Hematopoietic multipotent progenitor cell treated with erythropoietin and hydrocortisone succinate and interleukin-3 and kit ligand, for 6 days (in vitro differentiated cells): ENCODE data around the gene TUBB3.
A peak's percentile ranks its signal among the peaks of the same experiment; 100 is the strongest.
"Not testable (repeated sequence)": the region's sequence is repeated elsewhere in the genome, so short reads cannot be mapped to it uniquely, and the experiment has no call there.

Experiments used
- DNase-seq: peaks from one replicate; pipeline ENCODE4 v3.0.0-alpha.2; 2015

TUBB3 gene

GRCh38 chr16:89903908-89904515 is 19.1 kb upstream of the TUBB3 start:
- no peak for DNase-seq

GRCh38 chr16:89904606-89905510 is 18.3 kb upstream of the TUBB3 start:
- DNase-seq: no peak

- no peak for DNase-seq
Observed at GRCh38 chr16:89905511-89906139, 17.5 kb upstream of the TUBB3 start.

DNA sequence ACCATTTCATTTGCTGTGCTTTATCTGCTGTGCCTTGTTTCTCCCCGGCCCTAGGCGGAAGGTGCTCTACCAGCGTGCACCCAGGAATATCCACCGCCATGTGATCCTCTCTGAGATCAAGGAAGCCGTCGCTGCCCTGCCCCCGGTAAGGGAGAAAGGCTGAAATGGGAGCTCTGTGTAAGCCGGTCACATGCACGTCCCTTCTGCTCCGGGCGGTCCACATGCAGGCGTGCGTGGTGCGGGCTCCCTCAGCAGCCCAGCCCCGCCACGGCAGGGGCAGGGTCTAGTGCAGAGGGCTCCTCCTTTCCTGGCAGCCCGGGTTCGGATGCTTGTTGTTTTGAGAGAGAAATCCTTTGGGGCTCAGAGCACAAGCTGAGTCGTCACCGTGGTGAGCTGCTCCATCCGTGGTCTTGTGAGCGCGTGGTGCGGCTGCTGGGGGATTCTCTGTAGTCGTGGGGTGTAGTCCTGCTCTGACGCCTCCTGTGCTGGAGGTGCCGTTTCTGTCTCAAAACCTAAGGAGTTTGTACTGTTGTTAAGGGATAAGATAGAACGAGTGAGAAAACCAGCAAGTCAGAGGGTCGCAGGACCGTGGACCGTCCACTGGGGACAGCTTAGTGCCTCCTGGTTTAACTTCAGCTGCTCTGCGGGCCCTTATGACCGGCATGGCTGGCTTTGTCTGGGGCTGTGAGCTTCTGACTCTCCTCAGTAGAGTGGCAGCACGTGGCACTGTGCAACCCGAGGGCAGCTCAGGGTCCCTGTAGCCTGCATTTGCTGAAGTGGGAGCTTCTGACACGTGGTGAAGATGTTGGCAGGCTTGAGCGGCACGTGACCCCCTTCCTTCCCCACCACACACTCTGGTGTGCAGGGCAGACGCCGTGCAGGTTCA is 16.8 kb upstream of the TUBB3 start:
- no peak for DNase-seq

DNA sequence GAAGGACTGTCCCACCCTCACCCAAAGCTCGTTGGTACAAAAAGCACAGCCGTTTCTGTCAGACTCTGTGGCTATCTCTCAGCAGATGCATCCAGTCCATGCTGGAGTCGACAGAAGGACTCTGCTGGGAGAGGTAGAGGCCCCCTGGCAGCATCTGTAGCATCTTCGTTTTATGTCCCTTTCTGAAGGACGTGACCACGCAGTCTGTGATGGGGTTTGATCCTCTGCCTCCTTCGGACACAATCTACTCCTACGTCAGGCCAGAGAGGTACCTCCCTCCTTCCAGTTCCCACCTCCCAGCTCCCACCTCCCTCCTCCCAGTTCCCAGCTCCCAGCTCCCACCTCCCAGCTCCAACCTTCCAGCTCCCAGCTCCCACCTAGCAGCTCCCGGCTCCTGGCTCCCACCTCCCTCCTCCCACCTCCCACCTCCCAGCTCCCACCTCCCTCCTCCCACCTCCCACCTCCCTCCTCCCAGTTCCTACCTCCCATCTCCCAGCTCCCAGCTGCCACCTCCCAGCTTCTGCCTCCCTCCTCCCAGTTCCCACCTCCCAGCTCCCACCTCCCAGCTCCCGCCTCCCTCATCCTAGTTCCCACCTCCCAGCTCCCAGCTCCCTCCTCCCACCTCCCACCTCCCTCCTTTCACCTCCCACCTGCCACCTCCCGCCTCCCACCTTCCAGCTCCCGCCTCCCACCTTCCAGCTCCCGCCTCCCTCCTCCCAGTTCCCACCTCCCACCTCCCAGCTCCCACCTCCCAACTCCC is 15.9 kb upstream of the TUBB3 start:
- DNase-seq: no peak

DNA sequence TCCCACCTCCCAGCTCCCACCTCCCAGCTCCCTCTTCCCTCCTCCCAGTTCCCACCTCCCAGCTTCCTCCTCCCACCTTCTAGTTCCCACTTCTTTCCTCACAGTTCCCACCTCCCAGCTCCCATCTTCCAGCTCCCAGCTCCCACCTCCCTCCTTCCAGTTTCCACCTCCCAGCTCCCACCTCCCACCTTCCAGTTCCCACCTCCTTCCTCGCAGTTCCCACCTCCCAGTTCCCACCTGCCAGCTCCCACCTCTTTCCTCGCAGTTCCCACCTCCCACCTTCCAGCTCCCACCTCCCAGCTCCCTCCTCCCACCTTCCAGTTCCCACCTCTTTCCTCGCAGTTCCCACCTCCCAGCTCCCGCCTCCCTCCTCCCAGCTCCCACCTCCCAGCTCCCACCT is 14.9 kb upstream of the TUBB3 start:
- no peak for DNase-seq

GRCh38 chr16:89909777-89910716 is 13.1 kb upstream of the TUBB3 start:
- peak; percentile 85 for DNase-seq

DNA sequence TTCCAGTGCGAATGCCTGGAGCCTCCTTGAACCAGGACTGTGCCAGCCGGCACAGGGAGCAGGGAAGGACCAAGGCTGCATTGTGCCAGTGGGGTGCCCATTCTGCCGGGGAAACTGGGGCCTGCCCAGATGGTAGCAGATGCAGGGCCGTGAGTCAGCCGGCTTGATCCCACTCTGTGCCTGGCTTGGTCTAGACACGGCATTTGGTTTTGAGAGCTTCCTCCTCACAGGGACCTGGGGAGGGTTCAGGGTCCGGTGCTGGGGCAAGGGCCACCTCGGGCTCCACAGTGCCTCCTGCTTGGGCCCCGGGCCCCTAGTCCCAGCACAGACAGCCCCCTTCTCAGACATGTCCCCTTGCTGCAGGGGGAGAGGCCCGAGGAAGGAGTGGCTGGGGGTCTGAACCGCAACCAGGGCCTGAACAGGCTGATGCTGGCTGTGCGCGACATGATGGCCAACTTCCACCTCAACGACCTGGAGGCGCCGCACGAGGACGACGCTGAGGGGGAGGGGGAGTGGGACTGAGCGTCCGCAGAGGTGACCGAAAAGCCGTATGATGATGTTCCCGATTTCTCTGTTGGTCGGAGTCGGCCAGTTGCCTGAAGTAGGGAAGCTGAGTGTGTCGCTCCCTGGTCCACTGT is 12.3 kb upstream of the TUBB3 start:
- DNase-seq: no peak

GRCh38 chr16:89911375-89911774 is 11.8 kb upstream of the TUBB3 start:
- DNase-seq: no peak

- no peak for DNase-seq
Observed at GRCh38 chr16:89912143-89912542, 11.0 kb upstream of the TUBB3 start.

DNA sequence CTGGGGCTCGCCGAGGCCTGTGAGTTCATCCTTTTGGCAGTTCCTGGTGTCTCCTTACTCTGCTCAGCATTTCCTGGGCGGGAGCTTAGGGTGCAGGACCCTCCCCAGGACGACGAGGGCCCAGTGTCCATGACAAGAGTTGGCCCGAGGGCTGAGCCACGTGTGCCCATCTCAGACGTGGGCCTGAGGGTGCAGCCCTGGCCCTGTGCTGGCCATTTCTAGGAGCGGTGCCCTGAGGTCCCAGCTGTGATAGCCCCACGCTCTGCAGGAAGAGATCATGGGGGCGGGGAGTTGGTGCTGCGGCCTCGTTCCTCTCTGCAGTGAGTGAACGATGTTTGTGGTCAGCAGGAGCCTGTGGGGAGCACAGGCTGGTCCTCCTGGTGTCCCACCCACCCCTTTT is 10.5 kb upstream of the TUBB3 start:
- no peak for DNase-seq

- DNase-seq: no peak
Observed at GRCh38 chr16:89913408-89914387, 9.4 kb upstream of the TUBB3 start.

- DNase-seq: not testable (repeated sequence)
Observed at GRCh38 chr16:89914642-89915285, 8.4 kb upstream of the TUBB3 start.

DNA sequence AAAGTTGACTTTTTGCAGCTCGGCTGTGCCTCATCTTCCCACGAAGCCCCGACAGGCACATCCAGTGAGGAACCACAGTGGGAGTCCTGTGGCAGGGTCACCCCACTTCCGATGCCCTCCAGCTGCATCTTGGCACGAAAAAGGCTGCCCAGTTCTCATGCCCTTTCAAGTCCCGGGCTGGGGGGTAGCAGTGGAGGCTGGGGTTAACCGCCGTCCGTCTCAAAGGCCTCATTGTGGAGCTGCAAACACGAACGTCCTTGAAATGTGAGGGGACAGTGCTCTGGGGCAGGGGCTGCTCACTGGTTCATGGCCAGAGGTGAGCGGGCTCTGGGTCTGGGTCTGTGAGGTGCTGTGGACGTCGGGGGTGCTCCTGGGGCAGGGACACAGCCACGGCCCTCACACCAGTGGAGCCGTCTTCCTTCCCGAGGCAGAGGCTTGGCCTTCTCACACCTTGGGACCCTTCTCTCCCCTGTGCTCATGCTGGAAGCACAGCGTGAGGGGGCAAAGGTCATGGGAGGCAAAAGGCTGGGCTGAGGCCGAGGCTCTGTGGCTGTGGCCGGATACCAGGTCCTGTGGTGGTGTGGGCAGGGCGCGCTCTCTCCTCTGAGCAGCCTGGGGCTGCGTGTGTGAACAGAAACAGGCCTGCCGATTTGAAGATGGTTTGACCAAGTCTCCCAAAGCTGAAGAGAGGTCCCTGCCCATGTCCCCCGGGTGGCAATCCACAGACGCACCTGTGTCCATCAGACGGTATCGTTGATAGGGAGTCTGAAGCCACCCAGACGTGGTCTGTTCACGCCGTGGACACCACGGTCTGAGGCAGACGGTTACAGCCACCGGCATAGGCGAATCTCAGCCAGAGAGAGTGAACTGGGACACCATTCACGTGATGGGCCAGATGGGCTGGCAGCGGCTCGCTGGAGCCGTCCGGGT is 7.6 kb upstream of the TUBB3 start:
- no peak for DNase-seq

DNA sequence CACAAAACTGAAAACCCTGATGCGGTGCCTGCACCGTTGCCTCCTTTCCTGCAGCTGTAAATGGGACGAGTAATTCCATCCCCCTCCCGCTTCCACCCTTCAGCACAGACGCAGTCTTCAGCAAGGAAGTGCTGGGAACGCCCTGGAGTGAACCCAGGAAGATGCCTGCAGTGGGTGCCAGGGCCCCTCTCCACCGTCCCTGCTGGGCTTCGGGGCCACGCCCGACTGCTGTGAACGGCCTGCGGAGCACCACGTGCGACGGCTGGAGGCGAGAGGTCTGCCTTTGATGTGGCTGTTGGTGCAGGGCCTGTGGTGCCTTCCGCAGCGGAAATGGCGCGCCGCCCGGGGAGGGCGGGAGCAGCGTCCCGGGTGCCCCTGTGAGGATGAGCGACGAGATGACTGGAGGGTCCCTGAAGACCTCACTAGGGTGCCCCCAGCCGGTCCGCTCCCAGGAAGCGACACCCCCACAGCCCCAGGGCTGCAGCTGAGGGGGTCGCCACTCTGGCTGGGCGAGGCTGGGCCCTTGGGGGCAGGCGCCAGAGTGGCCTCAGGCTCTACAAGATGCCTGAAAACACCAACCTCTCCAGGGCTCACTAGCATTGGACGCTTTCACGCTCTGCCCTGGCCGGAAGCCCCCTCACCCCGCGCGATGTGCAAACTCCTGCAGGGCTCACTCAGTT is 5.2 kb upstream of the TUBB3 start:
- peak; percentile 92 for DNase-seq

- DNase-seq: peak; percentile 77
Observed at GRCh38 chr16:89918453-89919347, 4.4 kb upstream of the TUBB3 start, which contains the start of gene MC1R. TSS of gene MC1R (plus strand) at chr16:89918862. CDS start at chr16:89919259, 397 bp downstream.
